ENCODE data around the gene SET. TPM values are rescaled to one million over a fixed set of nuclear protein-coding genes. Genes with fewer than 3 reads are reported as not detected.

The SET gene
- total RNA-seq, 1 donor from 2014 or later: 298 TPM

GRCh38 chr9:128731691-128732090, 42.7 kb downstream of the SET start:
- no peak for DNase-seq

- no peak for DNase-seq
Observed at GRCh38 chr9:128732576-128732975, 43.6 kb downstream of the SET start.

GRCh38 chr9:128733256-128733655, 44.2 kb downstream of the SET start:
- DNase-seq: no peak

GRCh38 chr9:128735373-128735772, 46.4 kb downstream of the SET start:
- no peak for DNase-seq

GRCh38 chr9:128742401-128742800, 53.4 kb downstream of the SET start:
- DNase-seq: no peak

- DNase-seq: no peak
Observed at GRCh38 chr9:128743421-128743820, 54.4 kb downstream of the SET start.

Small RNA genes within 50 kb of the gene (small RNA-seq; reads per million reads assigned to genes)
- gene RF00017 (ENCODE audit: low replicate concordance) (not detected), gene RN7SL560P (ENCODE audit: low replicate concordance) (not detected)

Other genes starting within 250 kb of the SET start
- 23.0 TPM for gene ODF2, start 233.2 kb upstream of the SET start, total RNA-seq
- gene GLE1, start 184.5 kb upstream of the SET start, total RNA-seq: 15.7 TPM
- 269 TPM for gene SPTAN1, start 136.6 kb upstream of the SET start, total RNA-seq
- 21.1 TPM for gene DYNC2I2, start 32.4 kb upstream of the SET start, total RNA-seq
- 2.0 TPM for gene PKN3, start 13.3 kb downstream of the SET start, total RNA-seq
- gene ZDHHC12, start 34.9 kb downstream of the SET start, total RNA-seq: 7.5 TPM
- 18.1 TPM for gene ZER1, start 82.7 kb downstream of the SET start, total RNA-seq
- gene TBC1D13, start 98.0 kb downstream of the SET start, total RNA-seq: 7.1 TPM
- 7.0 TPM for gene ENDOG, start 129.3 kb downstream of the SET start, total RNA-seq
- gene SPOUT1, start 140.6 kb downstream of the SET start, total RNA-seq: 10.6 TPM
- 3.4 TPM for gene KYAT1, start 192.7 kb downstream of the SET start, total RNA-seq
- 27.5 TPM for gene LRRC8A, start 192.9 kb downstream of the SET start, total RNA-seq
- 13.5 TPM for gene PHYHD1, start 231.8 kb downstream of the SET start, total RNA-seq